ENCODE data around the gene GNAS.

Gene GNAS

GRCh38 chr20:58854638-58855471 is 2.3 kb downstream of the GNAS start:
- TF ChIP-seq, protein P1, sequence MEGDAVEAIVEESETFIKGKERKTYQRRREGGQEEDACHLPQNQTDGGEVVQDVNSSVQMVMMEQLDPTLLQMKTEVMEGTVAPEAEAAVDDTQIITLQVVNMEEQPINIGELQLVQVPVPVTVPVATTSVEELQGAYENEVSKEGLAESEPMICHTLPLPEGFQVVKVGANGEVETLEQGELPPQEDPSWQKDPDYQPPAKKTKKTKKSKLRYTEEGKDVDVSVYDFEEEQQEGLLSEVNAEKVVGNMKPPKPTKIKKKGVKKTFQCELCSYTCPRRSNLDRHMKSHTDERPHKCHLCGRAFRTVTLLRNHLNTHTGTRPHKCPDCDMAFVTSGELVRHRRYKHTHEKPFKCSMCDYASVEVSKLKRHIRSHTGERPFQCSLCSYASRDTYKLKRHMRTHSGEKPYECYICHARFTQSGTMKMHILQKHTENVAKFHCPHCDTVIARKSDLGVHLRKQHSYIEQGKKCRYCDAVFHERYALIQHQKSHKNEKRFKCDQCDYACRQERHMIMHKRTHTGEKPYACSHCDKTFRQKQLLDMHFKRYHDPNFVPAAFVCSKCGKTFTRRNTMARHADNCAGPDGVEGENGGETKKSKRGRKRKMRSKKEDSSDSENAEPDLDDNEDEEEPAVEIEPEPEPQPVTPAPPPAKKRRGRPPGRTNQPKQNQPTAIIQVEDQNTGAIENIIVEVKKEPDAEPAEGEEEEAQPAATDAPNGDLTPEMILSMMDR (conservative IDR thresholded peaks at IDR 0.05), result no peak
- H3K27ac ChIP-seq, result no peak overlapping the region

DNA sequence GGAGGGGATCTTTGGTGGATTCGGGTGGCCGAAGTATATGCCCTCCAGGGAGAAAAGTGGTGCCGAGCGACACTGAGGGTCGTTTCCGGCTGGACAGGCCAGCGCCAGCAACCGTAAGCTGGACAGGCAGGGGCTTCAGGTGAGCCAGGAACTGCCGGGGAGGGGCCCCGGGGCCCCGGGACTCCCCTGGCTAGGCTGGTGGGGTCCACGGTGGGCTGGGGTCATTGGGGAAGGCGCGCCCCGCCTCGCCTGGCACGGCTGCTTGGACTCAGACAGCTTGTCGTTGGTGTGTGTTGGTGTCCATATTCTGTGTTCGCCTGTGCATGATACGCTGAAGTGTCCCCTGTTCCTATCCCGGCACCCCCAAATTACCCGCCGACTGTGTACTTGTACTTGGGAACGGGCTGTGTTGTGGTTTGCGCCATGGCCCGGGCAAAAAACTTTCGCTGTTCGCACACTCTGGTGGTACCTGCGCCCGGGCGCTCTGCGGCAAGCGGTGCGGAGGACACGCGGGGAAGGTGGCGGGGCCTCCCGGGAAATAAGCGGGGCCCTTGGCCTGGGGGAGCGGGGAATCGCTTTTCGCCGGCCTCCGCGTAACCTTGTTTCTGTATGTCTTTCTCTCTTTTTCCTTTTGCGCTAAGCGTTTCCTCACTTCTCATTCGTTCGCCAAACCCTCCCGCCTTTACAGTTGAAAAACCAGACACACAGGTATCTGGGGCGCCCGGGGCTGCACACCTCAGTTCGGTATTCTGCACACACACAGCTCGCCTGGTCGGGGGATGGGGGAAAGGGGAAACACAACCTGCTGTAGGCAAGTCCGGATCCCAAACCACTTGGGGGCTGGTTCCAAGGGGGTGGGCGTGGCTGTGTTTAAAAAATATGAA is 3.2 kb downstream of the GNAS start:
- no peak overlapping the region for H3K27ac ChIP-seq
- TF ChIP-seq, protein P1 (conservative IDR thresholded peaks at IDR 0.05), result no peak

DNA sequence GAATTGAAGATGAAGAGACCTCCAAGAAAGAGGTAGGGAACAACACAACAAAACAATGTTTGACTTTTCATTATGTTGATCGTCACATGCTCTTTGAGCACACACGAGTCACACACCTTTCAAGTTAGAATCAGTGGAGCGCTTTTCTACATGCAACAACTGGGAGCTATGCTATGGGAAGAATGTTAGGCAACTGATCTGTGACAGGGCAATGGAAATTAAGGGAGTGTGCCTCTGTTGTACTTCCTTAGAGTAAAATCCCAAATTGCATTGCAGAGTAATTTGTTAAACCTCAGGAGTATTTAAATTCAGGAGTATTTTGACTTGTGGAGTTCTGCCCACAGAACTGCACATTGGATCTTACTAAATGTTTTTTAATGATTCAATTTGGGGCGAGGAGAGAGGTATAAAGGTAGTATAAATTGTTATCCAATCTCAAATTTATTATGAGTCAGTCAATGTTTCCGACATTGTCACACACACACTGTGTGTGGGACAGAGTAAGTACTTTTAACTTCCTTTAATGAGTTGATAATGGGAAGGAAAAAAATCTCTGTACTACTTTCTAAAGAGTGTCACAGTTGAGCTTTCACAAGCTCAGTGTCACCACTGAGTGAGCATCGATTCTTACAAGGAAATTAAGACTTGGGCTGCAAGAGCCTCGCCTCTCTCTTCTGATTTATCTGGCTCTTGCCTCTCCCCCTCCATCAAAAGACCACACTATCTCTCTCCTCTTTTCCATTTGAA is 10.7 kb downstream of the GNAS start:
- TF ChIP-seq, protein P1 (conservative IDR thresholded peaks at IDR 0.05), result no peak
- no peak overlapping the region for H3K27ac ChIP-seq

DNA sequence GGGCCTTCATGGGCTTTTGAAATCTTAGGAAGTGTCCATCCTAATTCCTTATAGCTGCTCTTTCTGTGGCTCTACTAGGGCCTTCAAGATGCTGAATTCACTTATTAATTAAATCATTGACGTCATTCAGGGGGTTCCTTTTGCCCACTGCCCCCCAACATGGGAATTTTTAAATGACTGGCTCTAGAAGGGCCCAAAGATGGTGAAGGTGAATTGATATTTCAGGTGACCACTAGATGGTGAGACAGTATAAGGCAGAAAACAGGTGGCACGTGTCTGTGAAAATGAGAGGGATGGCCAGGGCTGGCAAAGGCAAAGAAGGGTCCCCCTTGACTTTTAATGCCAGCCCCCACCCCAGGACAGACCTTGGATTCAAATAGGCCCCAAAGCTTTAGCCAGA is 11.8 kb downstream of the GNAS start:
- H3K27ac ChIP-seq, result no peak overlapping the region
- TF ChIP-seq, protein P1 (conservative IDR thresholded peaks at IDR 0.05), result peak; percentile 82

DNA sequence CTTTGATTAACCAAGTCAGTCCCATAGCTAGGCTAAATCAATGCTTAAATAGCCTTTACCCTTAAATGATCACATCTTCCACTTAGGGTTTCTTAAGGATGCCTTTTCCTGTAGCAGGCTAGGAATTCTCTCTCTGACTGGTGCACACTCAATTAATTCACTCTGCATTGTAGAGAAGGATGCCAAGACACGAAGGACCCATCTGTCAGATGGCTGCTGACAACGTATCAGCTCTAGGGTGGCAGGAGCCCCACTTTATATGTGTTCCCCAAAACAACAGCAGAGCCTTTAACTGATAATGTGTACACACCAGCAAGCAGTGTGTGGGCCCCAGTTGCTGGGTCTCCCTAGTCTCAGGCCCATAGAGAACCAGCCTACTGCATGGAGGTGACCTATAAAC is 13.3 kb downstream of the GNAS start:
- no peak overlapping the region for H3K27ac ChIP-seq
- TF ChIP-seq, protein P1 (conservative IDR thresholded peaks at IDR 0.05), result no peak

DNA sequence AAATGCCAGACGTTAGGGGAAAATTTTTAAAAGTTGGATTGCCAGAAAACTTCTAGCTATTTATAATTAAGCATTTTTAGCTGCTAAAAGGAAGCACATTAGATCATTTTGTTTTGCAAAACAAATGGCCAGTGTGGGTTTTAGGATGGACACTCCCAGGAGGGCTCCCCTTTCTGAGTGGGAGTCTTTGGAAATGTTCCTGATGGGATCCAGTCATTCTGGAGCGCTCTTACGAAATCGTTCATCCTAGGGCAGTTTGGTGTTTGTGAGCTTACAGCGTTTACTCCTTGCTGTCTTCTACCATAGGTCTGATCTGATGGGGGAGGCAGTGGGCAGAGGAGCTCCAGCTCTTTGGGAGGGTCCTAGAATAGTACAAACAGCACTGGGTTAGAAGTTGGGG is 14.7 kb downstream of the GNAS start:
- H3K27ac ChIP-seq, result no peak overlapping the region
- TF ChIP-seq, protein P1 (conservative IDR thresholded peaks at IDR 0.05), result no peak

DNA sequence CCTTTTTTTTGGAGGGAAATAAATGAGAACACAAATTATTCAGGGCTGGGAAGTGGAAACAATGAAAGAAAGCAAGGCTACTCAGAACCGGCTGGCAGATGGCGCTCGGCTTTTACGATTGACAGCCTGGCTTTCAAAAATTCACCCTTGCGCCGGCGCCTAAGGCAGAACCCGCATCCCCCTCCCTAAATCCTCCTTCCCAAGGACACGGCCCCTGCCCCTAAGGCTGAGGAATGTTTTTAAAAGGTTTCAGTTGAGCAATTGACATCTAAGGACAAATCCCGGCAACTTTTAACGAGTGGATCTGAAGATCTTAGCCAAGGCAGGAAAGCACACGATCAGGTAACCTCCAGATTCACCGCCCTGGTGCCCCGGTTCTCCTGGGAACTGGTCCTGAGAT is 16.3 kb downstream of the GNAS start:
- TF ChIP-seq, protein P1 (conservative IDR thresholded peaks at IDR 0.05), result peak; percentile 54
- no peak overlapping the region for H3K27ac ChIP-seq
